ENCODE measurements around the gene EXOC3L4. TPM values are rescaled to one million over a fixed set of nuclear protein-coding genes. Genes with fewer than 3 reads are reported as not detected.

EXOC3L4 gene
- polyA plus RNA-seq, 1 donor (not counting 4 experiments of a cell fraction or from before 2014, with no cell fraction given): not detected

DNA sequence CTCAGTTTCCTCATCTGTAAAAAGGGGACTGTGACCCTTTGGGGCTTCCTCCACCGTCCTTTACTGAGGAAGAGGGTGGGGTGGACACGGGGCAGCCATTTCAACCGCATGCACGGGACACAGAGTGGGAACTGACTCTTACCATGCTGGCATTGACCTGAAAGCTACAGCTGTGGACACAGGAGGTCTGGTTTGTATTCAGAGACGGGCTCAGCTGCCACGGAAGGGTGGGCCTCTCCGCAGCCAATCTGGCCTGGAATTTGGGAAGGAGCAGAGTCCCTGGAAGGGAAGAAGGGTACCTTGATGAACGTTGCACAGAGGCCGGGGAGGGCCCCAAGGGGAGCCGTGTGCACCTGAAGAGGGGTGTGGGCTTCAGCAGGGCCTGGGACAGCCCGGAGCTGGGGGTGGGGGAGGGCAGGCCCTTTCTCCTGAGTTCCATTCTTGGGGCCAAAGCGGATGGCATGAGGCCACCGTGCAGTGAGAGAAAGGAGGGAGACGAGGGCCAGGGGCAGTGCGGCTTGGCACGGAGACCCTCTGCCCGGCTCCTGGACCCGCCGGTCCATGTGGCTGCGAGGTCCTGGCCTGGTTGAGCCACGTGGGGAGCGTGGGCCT is 43.3 kb downstream of the EXOC3L4 start:
- Histone ChIP-seq H3K4me1 (ENCODE audit: control insufficient read depth, extremely low read depth, insufficient read depth, low read length) (peaks cover 6% of the 10 kb centered on the region), H3K27me3 (ENCODE audit: control insufficient read depth, extremely low read depth, insufficient read depth, low read length) (peaks cover 31% of the 10 kb centered on the region), H3K4me2 (ENCODE audit: control insufficient read depth, extremely low read depth, insufficient read depth, low read depth, low read length) (no peak overlapping the region), H3K9me3 (ENCODE audit: control insufficient read depth, low read depth, low read length) (no peaks in the 10 kb centered on the region), H3K79me2 (ENCODE audit: control insufficient read depth, insufficient read depth, low read length) (no peaks in the 10 kb centered on the region), H3K4me3 (ENCODE audit: control insufficient read depth in 2 of 3, extremely low read depth in 1 of 3, insufficient read depth in 2 of 3, low read depth in 1 of 3, low read length in 3 of 3) (no peak overlapping the region), H3K27ac (ENCODE audit: control insufficient read depth, insufficient read depth, low read length) (no peak overlapping the region), H3K9ac (ENCODE audit: control insufficient read depth, extremely low read depth, insufficient read depth, low read length) (no peak overlapping the region), H4K20me1 (ENCODE audit: control insufficient read depth, extremely low read depth, insufficient read depth, low read length) (no peaks in the 10 kb centered on the region), H3K36me3 (ENCODE audit: control insufficient read depth in 2 of 2, extremely low read depth in 1 of 2, insufficient read depth in 2 of 2, low read length in 2 of 2) (no peaks in the 10 kb centered on the region), H2AFZ (ENCODE audit: control insufficient read depth, low read length) (no peak overlapping the region), H3K9me1 (ENCODE audit: control insufficient read depth, extremely low read depth, insufficient read depth, low read length) (no peaks in the 10 kb centered on the region)
- FAIRE-seq: no peak
- TF ChIP-seq EZH2 (IDR thresholded peaks at IDR 0.05; ENCODE audit: low read length): no peak
- TF ChIP-seq CTCF (optimal IDR thresholded peaks at IDR 0.05 in 1 of 3, IDR thresholded peaks at IDR 0.05 in 1 of 3, conservative IDR thresholded peaks at IDR 0.05 in 1 of 3; ENCODE audit: extremely low read depth in 1 of 3, insufficient read depth in 2 of 3, low read length in 3 of 3): no peak
- no peak for DNase-seq (ENCODE audit: low read depth, low spot score)
- dilution Hi-C loops (cut with MboI; ENCODE audit: extremely low pct_ligation_motif_present, low sequenced_read_pairs): no loop called here

GRCh38 chr14:103138301-103139131 is 44.0 kb downstream of the EXOC3L4 start:
- TF ChIP-seq EZH2 (IDR thresholded peaks at IDR 0.05; ENCODE audit: low read length): no peak
- no peak for TF ChIP-seq CTCF (optimal IDR thresholded peaks at IDR 0.05 in 1 of 3, IDR thresholded peaks at IDR 0.05 in 1 of 3, conservative IDR thresholded peaks at IDR 0.05 in 1 of 3; ENCODE audit: extremely low read depth in 1 of 3, insufficient read depth in 2 of 3, low read length in 3 of 3)
- Histone ChIP-seq H3K36me3 (ENCODE audit: control insufficient read depth in 2 of 2, extremely low read depth in 1 of 2, insufficient read depth in 2 of 2, low read length in 2 of 2) (no peaks in the 10 kb centered on the region), H2AFZ (ENCODE audit: control insufficient read depth, low read length) (no peak overlapping the region), H3K9me1 (ENCODE audit: control insufficient read depth, extremely low read depth, insufficient read depth, low read length) (no peaks in the 10 kb centered on the region), H3K4me2 (ENCODE audit: control insufficient read depth, extremely low read depth, insufficient read depth, low read depth, low read length) (no peak overlapping the region), H3K27ac (ENCODE audit: control insufficient read depth, insufficient read depth, low read length) (no peak overlapping the region), H3K9me3 (ENCODE audit: control insufficient read depth, low read depth, low read length) (no peaks in the 10 kb centered on the region), H3K4me1 (ENCODE audit: control insufficient read depth, extremely low read depth, insufficient read depth, low read length) (peaks cover 6% of the 10 kb centered on the region), H3K4me3 (ENCODE audit: control insufficient read depth in 2 of 3, extremely low read depth in 1 of 3, insufficient read depth in 2 of 3, low read depth in 1 of 3, low read length in 3 of 3) (no peak overlapping the region), H3K9ac (ENCODE audit: control insufficient read depth, extremely low read depth, insufficient read depth, low read length) (no peak overlapping the region), H3K79me2 (ENCODE audit: control insufficient read depth, insufficient read depth, low read length) (no peaks in the 10 kb centered on the region), H4K20me1 (ENCODE audit: control insufficient read depth, extremely low read depth, insufficient read depth, low read length) (no peaks in the 10 kb centered on the region), H3K27me3 (ENCODE audit: control insufficient read depth, extremely low read depth, insufficient read depth, low read length) (peaks cover 35% of the 10 kb centered on the region)
- FAIRE-seq (no peak), DNase-seq (ENCODE audit: low read depth, low spot score) (no peak)
- dilution Hi-C loops (cut with MboI; ENCODE audit: extremely low pct_ligation_motif_present, low sequenced_read_pairs): no loop called here
